GM19099 (cell line): ENCODE results near the gene GPR37.

Experiments
- POLR2A ChIP-seq: IDR thresholded peaks from 3 replicates; pipeline ENCODE4 v1.6.1; 2011; ENCODE audit warnings: low read depth; ENCODE audit not compliant: insufficient read length; ENCODE audit errors: extremely low read depth

The GPR37 gene, protein sequence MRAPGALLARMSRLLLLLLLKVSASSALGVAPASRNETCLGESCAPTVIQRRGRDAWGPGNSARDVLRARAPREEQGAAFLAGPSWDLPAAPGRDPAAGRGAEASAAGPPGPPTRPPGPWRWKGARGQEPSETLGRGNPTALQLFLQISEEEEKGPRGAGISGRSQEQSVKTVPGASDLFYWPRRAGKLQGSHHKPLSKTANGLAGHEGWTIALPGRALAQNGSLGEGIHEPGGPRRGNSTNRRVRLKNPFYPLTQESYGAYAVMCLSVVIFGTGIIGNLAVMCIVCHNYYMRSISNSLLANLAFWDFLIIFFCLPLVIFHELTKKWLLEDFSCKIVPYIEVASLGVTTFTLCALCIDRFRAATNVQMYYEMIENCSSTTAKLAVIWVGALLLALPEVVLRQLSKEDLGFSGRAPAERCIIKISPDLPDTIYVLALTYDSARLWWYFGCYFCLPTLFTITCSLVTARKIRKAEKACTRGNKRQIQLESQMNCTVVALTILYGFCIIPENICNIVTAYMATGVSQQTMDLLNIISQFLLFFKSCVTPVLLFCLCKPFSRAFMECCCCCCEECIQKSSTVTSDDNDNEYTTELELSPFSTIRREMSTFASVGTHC

DNA sequence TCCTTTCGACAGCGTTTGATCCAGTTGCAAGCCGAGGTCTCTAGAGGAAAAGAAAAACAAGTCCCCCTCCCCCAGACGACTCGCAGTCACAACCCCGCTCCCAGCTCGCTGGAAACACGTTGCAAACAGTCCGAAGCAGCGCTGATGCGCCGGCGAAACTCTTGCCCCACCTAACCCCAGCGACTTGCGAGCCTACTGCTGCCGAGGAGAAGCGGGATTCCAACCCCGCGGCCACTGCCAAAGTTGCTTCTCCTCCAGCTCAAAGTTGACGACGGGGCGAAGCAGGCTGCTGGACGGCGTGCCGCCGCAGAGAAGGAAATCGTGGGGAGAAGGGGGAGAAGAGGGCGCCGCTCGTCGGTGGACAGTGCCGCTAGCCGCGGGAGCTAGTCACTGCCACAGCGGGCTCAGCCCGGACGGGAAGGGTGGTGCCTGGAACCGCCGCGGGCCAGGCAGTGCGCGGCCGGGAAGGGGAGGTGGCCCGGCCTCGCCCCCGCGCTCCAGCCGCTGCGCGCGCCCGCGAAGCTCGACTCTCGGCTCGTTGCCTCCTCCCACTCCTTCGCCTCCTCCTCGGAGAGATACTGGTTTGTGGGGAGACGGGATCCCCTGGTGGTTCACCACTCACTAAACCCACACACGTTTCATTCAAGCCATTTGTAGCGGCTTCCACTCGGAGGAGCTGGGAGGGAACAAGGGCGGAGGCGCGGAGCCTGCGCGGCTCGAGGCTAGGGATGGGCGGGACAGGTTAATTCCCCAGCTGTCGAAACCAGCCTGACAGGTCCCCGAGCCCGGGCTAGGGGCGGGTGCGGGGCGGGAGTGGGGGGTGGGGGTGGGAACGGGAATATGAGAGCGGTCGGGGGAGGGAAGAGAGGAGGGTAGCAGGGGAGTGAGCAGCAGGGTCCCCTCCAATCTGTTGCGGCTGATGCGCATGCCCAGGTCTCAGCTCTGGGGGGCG lies at the start of gene GPR37:
TSS of gene GPR37 (minus strand) at position 392 of the 952 bp plus-strand sequence. CDS start 816 bp downstream, outside the sequence.
- TF ChIP-seq POLR2A, result no peak

DNA sequence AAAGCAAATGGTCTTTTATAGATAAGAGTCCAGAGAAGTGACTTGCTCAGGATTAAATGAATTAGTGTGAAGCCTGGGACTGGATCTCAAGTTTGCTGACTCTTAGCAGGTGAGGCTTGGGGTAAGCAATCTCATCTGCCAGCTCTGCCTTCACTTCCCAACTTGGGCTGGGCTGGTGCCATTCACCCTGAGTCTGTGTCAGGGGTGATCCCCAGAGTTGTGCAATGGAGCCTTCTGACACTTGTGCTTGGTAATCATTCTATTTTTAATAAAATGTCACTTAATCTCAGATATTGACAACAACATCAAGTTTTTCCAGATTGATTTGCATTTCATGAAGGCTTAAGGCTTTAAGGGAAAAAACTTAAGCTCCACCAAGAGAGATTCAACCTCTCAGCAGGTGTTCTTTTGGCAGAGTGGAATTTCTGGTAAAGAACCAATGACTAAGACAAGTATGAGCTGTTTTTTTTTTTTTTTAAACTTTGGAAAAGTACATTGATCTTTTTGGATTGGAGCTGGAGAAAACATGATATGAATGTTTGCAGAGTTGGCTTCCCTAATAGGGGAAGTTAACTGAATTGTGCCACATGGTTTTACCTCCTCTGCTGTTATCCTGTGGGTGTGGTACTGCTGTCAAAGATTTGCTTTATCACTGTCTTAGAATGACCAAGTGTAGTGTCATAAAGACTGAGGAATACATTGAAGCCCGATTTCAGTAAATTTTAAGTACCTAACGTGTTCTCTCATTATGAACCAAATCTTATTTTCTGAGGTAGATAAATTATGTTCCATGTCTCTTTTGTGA lies 48.6 kb upstream of the GPR37 start:
- TF ChIP-seq POLR2A, result no peak

DNA sequence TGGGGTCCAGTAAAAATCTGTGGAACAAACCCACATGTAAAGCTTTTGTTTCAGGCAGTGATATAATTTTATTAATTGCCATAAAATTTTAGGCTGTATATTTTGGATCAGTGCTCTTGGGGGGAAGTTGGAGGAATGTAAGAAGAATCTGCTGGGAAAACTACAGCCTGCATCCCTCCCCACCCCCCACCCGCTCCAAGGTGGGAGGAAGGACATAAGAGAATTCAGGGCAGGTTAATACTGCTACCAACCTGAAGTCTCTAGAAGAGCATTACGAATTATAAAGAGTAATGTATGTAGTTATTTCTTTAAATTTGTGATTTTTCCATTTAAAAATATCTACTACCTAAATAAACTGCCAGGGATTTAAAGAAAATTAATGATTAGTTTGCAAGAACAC lies 47.2 kb upstream of the GPR37 start:
- no peak for TF ChIP-seq POLR2A

DNA sequence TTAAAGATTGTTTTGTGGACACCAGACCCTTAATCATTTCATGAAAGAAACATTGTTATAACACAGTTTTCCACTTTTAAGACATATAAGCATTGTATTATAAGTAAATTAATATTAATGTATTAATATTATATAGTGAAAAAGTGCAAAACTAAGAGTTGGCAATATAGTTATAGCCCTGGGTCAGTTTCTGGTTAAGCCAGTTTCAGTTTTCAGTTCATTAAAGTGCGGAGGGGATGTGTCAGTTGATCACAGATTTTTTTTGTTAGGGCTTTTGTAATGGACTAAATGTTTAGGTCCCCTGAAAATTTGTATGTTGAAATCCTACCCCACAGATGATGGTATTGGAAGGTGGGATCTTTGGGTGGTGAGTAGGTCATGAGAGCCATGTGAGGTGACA lies 45.7 kb upstream of the GPR37 start:
- TF ChIP-seq POLR2A, result no peak

DNA sequence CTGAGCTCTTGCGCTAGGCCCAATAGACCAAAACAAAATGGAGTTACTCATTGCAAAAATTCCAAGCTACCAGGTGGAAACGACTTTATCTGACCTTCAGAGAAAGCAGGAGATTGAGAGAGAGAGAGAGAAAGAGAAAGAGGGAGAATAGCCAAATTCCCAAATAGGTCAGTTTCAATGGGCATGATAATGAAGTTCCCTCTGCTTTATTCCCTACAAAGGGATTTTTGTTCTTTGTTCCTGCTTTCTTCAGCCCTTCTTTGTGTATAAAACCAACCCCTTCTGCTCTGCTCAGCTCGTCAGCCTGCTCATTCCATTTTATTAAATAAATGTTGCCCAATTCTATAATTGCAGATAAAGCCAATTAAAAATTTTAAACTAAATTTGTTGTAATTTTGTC lies 45.0 kb upstream of the GPR37 start:
- no peak for TF ChIP-seq POLR2A

DNA sequence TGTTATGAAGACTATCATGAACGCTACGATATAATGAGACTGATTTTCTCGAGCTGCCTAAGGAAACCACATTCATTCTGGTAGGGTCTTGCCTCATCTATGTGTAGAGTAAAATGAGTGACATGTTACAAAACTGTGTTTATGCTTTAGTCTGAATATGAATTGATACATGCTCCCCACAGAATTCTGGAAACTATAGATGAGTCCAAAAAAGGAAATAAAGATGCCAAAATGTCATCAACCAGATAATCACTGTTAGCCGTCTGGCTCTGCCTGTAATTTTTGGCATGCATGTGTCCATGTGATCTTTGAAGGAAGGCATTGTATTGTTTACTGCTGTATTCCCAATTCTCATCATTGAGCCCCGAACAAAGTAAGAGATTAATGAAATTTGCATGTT lies 42.6 kb upstream of the GPR37 start:
- TF ChIP-seq POLR2A, result no peak

DNA sequence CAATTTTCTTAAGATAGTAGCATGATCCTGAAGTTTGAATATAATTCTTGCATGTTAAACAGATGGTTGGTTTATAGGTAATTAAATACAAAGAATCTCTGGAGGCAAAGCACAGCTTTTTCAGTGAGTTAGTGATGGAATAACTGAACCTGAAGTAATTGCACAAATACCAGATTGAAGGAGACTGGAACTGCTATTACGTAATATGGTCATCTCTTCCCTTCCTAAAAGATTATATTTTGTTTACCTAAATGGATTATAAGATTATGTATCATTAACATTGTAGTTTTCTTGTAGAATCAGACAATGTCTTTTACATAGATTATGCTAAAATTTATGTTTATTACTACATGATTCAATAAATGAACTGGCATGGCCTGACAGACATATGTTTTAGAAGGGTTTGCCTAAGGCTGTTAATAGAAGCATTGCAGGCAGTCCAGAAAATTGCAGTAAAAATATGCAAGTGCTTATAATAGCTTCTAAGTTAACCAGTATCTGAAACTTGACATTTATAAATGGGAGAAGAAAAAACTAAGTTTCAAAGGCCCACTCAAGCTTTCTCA lies 35.8 kb upstream of the GPR37 start:
- no peak for TF ChIP-seq POLR2A

DNA sequence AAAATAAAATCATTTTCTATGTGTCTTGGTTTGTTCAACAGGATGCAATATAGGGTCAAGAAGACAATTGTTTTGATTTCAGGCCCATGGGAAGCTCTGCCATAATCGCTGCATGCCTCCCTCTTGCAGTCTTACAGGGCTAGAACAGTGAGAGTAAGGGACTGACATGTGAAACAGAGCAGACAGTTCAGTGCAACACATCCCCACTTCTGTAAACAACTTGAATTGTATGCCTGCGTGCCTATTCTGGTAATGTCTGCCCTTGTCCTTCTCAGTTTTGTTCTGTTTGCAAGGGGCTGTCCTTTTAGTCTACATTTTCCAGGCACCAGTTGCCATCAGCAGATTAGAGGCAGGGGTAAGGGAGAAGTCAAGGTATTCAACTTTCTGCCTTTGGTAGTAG lies 34.8 kb upstream of the GPR37 start:
- TF ChIP-seq POLR2A, result no peak

DNA sequence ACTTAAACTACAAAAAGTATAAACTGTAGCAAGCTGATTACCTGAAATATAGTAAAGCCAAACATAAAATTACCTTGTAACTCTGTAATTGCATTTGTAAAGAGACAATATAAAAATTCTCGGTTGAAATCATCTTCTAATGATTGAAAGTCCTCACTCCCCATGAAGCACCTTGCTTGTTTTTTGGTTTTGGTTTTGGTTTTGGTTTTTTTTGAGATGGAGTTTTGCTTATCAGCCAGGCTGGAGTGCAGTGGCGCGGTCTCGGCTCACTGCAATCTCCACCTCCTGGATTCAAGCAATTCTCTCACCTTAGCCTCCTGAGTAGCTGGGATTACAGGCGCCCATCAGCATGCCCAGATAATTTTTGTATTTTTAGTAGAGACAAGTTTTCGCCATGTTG lies 33.9 kb upstream of the GPR37 start:
- TF ChIP-seq POLR2A, result no peak

DNA sequence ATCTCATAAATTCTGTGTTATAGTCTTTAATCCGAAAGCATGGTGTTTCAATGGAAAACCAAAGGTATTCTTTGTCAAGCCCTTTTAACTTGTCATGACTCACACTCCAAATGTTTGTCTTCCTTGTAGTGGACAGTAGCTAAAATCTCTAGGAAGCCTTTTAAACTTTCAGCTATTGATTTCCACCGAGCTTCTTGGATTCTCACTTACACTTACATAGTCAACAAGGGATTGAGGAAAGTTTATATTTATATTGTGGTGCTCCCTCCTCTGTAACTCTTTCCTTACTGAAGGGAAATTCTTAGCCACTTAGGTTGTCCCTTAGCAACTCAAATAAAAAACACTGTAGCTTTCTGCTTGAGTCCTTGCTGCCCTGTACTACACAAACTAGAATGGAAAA lies 31.2 kb upstream of the GPR37 start:
- TF ChIP-seq POLR2A, result no peak

DNA sequence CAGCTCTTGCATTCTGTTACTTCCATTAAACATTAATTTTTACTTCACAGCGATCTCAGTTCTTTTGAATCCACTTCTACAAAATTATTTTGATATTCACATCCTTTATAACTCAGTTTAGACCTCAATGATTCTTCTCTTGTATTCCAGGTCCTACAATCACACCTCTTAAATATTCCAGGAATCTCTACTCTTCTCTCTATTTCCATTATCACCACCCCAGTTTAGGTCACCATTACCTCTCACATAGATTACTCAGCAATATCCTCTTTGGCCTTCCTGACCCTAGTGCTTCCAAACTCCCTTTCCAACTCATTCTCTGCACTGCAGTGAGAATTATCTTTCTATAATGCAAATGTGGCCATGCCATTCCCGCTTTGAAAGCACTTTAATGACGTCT lies 27.1 kb upstream of the GPR37 start:
- no peak for TF ChIP-seq POLR2A

DNA sequence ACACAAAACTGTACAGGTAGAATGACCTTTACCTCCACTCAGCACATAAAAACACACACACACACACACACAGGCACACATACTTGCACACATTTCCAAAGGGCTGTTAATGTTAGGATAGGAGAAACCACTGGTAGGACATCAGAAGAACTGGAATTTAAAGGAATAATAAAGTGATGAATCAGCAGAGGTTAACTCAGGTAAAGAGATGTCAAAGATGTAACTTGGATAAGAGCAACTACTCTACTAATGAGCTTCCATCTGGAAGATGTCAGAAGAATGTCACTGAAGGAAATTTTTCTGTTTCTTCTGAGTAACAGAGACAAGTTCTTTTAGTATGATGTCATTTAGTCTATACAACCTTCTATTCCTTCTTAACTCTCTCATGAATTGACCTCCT lies 26.4 kb upstream of the GPR37 start:
- TF ChIP-seq POLR2A, result no peak

DNA sequence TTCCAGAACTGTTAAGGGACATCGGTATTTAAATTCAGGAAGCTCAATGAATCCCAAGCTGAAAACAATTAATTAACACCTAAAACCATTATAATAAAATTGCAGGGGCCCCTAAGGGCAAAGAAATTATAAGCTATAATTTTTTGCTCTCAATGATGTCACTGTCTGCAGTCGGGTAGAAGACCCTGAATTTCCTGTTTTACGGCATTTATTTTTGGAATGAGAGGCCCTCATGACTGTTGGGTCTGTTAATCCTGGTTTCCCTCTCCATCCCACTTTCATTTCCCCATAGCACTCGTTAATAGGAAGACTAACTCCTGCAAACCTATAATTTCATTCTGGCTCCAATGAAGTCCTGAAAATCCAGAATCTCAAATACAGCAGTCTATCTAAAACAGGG lies 25.8 kb upstream of the GPR37 start:
- TF ChIP-seq POLR2A, result no peak

DNA sequence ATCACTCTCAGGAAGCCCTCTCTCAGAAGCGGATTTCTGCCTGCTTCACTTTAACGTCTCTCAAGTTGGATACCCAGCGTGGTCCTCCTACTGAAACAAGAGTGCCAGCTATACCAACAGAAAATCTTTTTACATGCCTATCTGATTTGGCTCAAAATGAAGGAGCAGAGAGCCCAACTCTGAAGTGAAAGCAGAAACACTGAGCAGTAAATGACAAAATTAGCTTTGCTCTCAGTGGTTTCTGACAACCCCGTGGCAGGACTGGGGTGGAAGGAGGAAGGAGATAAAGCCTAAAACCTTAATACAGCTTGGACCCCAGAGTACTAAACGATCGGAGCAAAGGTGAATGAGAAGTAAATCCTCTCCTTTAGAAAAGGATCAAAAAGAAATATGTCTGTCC lies 25.1 kb upstream of the GPR37 start:
- TF ChIP-seq POLR2A, result no peak
